Measurements from ENCODE around the gene MKX. TPM values are rescaled to one million over a fixed set of nuclear protein-coding genes. Genes with fewer than 3 reads are reported as not detected.

Gene MKX
- total and polyA plus RNA-seq, 2 experiments from 2014 or later = 0.10 to 0.90 TPM

GRCh38 chr10:27709304-27709703, 36.3 kb downstream of the MKX start:
- Histone ChIP-seq H3K9me3 (ENCODE audit: low read depth) (no peaks in the 10 kb centered on the region), H3K4me3 (no peak overlapping the region), H3K4me1 (ENCODE audit: insufficient read depth) (no peaks in the 10 kb centered on the region), H3K9me2 (replicated peaks; ENCODE audit: insufficient read depth) (no peaks in the 10 kb centered on the region), H3K27me3 (no peaks in the 10 kb centered on the region), H3K36me3 (replicated peaks; ENCODE audit: insufficient read depth, low read depth) (no peaks in the 10 kb centered on the region), H3K4me2 (no peak overlapping the region), H2AFZ (no peak overlapping the region), H3K79me2 (no peaks in the 10 kb centered on the region), H4K20me1 (ENCODE audit: insufficient read depth, poor library complexity, severe bottlenecking) (no peaks in the 10 kb centered on the region), H3K27ac (no peak overlapping the region)
- DNase-seq (ENCODE audit: low spot score) = no peak
- TF ChIP-seq EZH2 (IDR thresholded peaks at IDR 0.05; ENCODE audit: borderline replicate concordance) = no peak
- TF ChIP-seq CTCF (IDR thresholded peaks at IDR 0.05; ENCODE audit: poor library complexity) = no peak
- no peak for TF ChIP-seq EZH2phosphoT487 (IDR thresholded peaks at IDR 0.05; ENCODE audit: low read depth, severe bottlenecking, unreplicated experiment)
- WGBS (ENCODE audit: low lambda C conversion rate, missing lambda C conversion rate) = 96% methylated on average over 3 of the region's 3 CpGs

GRCh38 chr10:27701938-27702537, 43.6 kb downstream of the MKX start:
- H3K4me3 ChIP-seq = no peak overlapping the region
- H3K27me3 ChIP-seq = no peaks in the 10 kb centered on the region
- no peaks in the 10 kb centered on the region for H3K79me2 ChIP-seq
- no peak overlapping the region for H3K27ac ChIP-seq
- peaks cover 4% of the 10 kb centered on the region for H3K4me1 ChIP-seq (ENCODE audit: insufficient read depth)
- no peaks in the 10 kb centered on the region for H4K20me1 ChIP-seq (ENCODE audit: insufficient read depth, poor library complexity, severe bottlenecking)
- no peaks in the 10 kb centered on the region for H3K9me2 ChIP-seq (replicated peaks; ENCODE audit: insufficient read depth)
- WGBS (ENCODE audit: low lambda C conversion rate, missing lambda C conversion rate) = 64% methylated on average over 3 of the region's 3 CpGs
- H3K4me2 ChIP-seq = no peak overlapping the region
- no peaks in the 10 kb centered on the region for H3K9me3 ChIP-seq (ENCODE audit: low read depth)
- no peaks in the 10 kb centered on the region for H3K36me3 ChIP-seq (replicated peaks; ENCODE audit: insufficient read depth, low read depth)
- DNase-seq (ENCODE audit: low spot score) = no peak
- TF ChIP-seq CTCF (IDR thresholded peaks at IDR 0.05; ENCODE audit: poor library complexity) = no peak
- no peak for TF ChIP-seq EZH2 (IDR thresholded peaks at IDR 0.05; ENCODE audit: borderline replicate concordance)
- no peak for TF ChIP-seq EZH2phosphoT487 (IDR thresholded peaks at IDR 0.05; ENCODE audit: low read depth, severe bottlenecking, unreplicated experiment)
- no peak overlapping the region for H2AFZ ChIP-seq

GRCh38 chr10:27699776-27700175, 45.8 kb downstream of the MKX start:
- no peak overlapping the region for H3K4me2 ChIP-seq
- TF ChIP-seq EZH2 (IDR thresholded peaks at IDR 0.05; ENCODE audit: borderline replicate concordance) = no peak
- TF ChIP-seq CTCF (IDR thresholded peaks at IDR 0.05; ENCODE audit: poor library complexity) = no peak
- no peak for TF ChIP-seq EZH2phosphoT487 (IDR thresholded peaks at IDR 0.05; ENCODE audit: low read depth, severe bottlenecking, unreplicated experiment)
- H3K4me1 ChIP-seq (ENCODE audit: insufficient read depth) = peaks cover 4% of the 10 kb centered on the region
- no peaks in the 10 kb centered on the region for H3K79me2 ChIP-seq
- no peak overlapping the region for H2AFZ ChIP-seq
- no peaks in the 10 kb centered on the region for H3K36me3 ChIP-seq (replicated peaks; ENCODE audit: insufficient read depth, low read depth)
- H3K27ac ChIP-seq = no peak overlapping the region
- H3K9me3 ChIP-seq (ENCODE audit: low read depth) = no peaks in the 10 kb centered on the region
- H4K20me1 ChIP-seq (ENCODE audit: insufficient read depth, poor library complexity, severe bottlenecking) = no peaks in the 10 kb centered on the region
- H3K9me2 ChIP-seq (replicated peaks; ENCODE audit: insufficient read depth) = no peaks in the 10 kb centered on the region
- WGBS (ENCODE audit: low lambda C conversion rate, missing lambda C conversion rate) = 17% methylated on average over 2 of the region's 2 CpGs
- H3K4me3 ChIP-seq = no peak overlapping the region
- DNase-seq (ENCODE audit: low spot score) = no peak
- H3K27me3 ChIP-seq = no peaks in the 10 kb centered on the region
